Subcutaneous adipose tissue (tissue), 4 donors: Measurements from ENCODE around the gene SLAIN2. TPM values are rescaled to one million over a fixed set of nuclear protein-coding genes. Genes with fewer than 3 reads are reported as not detected.

Experiments used
- total RNA-seq, 4 donors: library from RNA; depleted of rRNA; stranded (reverse); fragments of >200 nt; gene quantifications; one replicate each; pipeline ENCODE4 v1.1.0, GENCODE V29; 2016
- TF ChIP-seq, protein P1 (sequence below): fragments of 450-650 bp; IDR thresholded peaks from one replicate; pipeline ENCODE4 v1.5.1; 2016; ENCODE audit warnings: low read depth, mild to moderate bottlenecking, control low read depth, antibody characterized with exemption, moderate library complexity

SLAIN2 gene
- total RNA-seq, 4 donors from 2014 or later = 32.6 to 75.7 (median 59.4) TPM

DNA sequence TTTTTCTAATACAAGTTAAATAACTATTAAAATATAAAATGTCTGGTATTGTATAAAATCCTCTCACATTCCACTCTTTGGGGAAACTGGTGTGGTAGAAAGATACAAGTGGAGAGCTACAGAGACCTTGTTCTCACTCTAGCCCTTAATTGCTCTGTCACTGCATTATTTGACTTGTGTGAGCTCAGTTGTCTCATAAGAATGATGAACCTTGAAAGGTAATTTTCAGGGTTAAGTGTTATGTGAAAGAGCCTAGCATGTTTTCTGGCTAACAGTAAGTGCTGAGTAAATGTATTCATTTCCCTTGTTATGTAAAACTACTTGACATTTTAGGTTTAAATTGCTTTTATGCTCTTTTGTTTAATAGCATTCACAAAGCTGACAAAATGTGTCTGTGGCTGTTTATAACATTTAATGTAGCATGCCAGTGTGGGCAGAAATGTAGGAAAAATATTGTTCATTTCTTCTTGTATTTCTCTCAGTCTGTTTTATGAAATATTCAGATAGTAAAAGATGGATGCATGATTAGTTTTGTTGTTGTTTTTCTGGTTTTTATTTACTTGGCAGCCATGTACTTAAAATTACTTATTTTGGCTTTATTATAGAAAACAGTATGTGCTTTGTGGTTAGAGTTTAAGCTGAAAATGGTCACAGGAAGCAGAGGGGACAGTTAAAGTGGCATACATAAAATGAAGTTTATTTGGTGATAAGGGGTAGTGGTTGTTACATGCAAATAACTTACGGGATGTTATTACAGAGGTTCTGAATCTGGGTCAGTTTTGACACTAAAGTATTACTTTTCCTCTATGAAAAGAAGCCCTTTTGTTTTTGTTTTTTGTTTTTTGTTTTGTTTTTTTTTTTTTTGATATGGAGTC, 29.2 kb downstream of the SLAIN2 start:
- TF ChIP-seq, protein P1, sequence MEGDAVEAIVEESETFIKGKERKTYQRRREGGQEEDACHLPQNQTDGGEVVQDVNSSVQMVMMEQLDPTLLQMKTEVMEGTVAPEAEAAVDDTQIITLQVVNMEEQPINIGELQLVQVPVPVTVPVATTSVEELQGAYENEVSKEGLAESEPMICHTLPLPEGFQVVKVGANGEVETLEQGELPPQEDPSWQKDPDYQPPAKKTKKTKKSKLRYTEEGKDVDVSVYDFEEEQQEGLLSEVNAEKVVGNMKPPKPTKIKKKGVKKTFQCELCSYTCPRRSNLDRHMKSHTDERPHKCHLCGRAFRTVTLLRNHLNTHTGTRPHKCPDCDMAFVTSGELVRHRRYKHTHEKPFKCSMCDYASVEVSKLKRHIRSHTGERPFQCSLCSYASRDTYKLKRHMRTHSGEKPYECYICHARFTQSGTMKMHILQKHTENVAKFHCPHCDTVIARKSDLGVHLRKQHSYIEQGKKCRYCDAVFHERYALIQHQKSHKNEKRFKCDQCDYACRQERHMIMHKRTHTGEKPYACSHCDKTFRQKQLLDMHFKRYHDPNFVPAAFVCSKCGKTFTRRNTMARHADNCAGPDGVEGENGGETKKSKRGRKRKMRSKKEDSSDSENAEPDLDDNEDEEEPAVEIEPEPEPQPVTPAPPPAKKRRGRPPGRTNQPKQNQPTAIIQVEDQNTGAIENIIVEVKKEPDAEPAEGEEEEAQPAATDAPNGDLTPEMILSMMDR = no peak

DNA sequence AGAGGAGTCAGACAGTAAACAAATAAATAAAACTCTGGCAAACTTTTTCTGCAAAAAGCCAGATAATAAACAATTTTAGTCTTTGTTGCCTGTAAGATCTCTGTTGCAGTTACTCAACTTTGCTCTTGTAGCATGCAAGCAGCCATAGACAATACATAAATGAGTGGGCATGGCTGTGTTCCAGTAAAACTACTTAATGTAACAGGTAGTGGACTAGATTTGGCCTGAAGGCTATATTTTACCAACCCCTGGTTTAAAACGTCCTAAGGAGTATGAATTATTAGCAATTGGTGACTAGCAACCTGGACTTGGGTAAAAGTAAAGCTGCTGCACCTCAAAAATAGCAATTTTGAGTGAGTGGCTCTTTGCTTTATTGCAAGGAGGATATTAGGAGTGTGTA, 30.9 kb downstream of the SLAIN2 start:
- TF ChIP-seq, protein P1 = no peak

DNA sequence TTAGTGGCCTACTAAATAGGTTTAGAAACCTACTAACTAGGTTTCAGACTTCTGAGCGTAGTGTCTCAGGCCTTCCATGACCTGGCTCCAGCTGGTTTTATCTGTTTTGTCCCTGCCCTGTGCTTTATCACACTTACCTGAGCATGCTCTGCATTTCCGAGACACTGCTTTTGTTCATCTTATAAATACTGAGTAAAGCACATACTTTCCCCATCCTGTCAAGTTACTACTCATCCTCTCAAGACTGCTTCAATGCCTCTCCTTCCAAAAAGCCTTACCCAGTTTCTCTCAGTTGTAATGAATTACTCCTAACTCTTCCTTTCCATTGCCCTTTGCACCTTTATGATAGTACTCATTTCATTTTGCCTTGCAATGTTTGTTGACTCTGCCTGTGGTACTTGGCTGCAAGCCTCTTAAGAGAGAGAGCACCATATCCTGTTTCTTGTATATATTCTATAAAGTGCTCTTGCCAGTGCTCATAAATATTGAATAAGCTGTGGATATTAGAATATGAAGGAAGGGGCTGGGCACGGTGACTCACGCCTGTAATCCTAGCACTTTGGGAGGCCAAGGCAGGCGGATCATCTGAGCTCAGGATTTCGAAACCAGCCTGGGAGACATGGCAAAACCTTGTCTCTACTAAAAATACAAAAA, 34.4 kb downstream of the SLAIN2 start:
- TF ChIP-seq, protein P1 = no peak

DNA sequence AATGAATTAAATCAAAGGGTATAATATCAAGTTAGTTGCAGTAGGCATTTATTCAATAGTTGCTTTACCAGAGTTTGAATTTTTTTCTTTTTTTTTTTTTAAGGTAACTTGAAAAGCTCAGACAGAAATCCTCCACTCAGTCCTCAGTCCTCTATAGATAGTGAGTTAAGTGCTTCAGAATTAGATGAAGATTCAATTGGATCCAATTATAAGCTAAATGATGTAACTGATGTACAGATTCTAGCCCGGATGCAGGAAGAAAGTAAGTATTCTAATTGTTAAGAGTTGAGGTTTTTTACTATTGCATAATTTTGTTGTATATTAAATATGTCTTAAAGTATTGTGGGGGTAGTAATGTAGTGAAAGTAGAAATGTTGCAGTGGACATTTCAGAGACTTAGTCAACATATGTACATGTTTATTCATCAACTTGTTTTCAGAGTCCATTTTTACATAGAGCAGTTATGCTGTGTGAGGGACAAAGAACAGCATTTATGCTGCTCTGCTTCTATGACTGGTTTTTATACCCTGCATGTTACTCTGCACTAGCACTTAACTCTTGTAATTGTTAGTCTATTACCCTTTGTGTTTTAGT, 38.4 kb downstream of the SLAIN2 start:
- TF ChIP-seq, protein P1 = no peak

DNA sequence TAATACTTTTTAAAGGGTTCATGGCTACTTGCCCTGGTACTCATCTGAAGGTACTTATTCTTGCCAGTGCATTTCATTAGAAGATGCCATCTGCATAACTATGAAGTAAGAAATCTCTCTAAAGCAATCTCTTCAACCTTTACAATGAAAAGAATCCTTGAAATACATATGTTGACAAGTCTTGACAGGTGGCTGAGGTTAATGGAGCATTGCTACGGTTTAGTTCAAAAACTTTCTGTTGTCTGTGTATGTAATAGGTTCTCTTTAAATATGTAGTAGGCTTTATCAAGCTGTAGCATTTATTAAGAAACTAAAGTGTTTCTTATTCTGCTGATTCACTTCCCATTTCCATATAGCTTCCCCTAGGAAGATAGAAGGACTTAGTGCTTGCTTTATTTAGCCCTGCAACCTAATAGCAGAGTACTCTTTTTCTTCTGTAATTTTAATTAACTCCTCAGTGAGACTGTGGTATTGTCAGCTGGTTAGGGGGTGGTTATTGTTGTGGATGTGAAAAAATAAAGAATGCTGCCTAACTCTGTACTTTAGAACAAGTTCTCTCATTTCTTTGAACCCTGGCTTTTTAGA, 39.3 kb downstream of the SLAIN2 start:
- TF ChIP-seq, protein P1 = no peak

DNA sequence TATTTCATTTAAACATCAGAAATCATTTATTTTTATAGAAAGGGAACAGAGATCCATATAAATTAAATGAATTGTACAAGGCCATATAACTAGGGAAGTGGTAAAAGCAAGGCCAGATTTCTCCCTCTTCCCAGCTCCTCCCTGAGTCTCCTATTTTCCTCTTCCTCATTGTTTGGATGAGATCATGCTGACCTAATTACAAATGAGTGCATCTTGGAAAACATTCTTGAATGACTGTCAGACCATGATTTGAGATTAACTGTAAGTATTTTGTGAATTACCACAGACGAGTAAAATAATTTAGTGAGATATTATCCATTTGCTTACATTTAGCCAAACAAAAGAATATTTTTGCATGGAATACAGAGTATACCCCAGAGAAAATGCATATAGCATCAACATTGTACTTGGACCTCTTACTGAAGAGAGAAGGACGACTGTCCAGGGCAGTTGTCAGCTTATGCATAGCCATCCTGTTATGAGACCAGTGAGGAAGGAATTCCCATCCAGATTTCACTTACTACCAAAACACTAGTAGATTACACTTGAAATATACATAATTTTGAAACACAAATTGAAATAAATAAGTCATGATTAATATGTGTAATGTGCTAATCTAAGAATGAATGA, 47.3 kb downstream of the SLAIN2 start:
- TF ChIP-seq, protein P1 = no peak

DNA sequence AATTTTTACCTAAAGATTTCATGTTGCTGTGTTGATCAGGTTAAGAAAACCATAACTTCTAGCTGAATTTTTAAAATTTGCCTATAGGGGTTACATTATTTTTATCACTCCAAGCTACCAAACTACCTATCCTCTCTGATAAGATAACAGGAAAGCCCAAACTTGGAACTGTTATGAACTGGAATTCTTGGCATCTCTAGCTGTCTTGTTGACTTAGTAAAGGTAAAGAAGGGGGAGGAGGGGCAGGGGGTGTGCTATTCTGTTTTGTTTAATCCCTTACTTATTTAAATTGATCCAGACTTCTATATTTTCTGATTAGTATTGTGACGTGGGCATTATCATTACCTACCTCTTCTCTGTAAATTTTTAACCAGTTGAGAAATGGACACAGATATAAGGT, 54.7 kb downstream of the SLAIN2 start:
- TF ChIP-seq, protein P1 = no peak
